Stomach (tissue), 4 donors: ENCODE data around the gene TRERF1.

Experiments
- CTCF ChIP-seq, 7 experiments: fragments of 450-650 bp in 4 of 7; fragments of 200-600 bp in 3 of 7; sonication (generic) in 3 of 7; IDR thresholded peaks; one replicate each; pipeline ENCODE4 v1.5.1; 2016 to 2019; ENCODE audit warnings: antibody characterized with exemption in 7 of 7, control low read depth in 2 of 7, mild to moderate bottlenecking in 1 of 7
- EP300 ChIP-seq: sonication (generic); formaldehyde crosslinking; IDR thresholded peaks from one replicate; pipeline ENCODE4 v1.6.1; 2017; ENCODE audit warnings: antibody characterized with exemption
- POLR2A ChIP-seq, 4 donors: fragments of 450-650 bp; IDR thresholded peaks; one replicate each; pipeline ENCODE4 v1.6.1; 2016; ENCODE audit warnings: antibody characterized with exemption in 4 of 4, control low read depth in 2 of 4, mild to moderate bottlenecking in 1 of 4, moderate library complexity in 1 of 4
- POLR2AphosphoS5 ChIP-seq, 3 donors: sonication (generic); formaldehyde crosslinking; IDR thresholded peaks; one replicate each; pipeline ENCODE4 v1.6.1; 2016; ENCODE audit warnings: antibody characterized with exemption in 3 of 3

GRCh38 chr6:42271834-42272805, 179.6 kb downstream of the TRERF1 start:
- TF ChIP-seq CTCF (IDR thresholded peaks at IDR 0.05): no peak
- TF ChIP-seq POLR2AphosphoS5 (IDR thresholded peaks at IDR 0.05): no peak
- TF ChIP-seq POLR2A (IDR thresholded peaks at IDR 0.05): no peak
- TF ChIP-seq EP300: no peak
